Hematopoietic multipotent progenitor cell treated with erythropoietin and hydrocortisone succinate and interleukin-3 and kit ligand, for 15 days (in vitro differentiated cells): ENCODE results near the gene DEFB110.

Experiments used
- DNase-seq: peaks from one replicate; pipeline ENCODE4 v3.0.0-alpha.2; 2015; ENCODE audit warnings: low spot score

DEFB110 gene

DNA sequence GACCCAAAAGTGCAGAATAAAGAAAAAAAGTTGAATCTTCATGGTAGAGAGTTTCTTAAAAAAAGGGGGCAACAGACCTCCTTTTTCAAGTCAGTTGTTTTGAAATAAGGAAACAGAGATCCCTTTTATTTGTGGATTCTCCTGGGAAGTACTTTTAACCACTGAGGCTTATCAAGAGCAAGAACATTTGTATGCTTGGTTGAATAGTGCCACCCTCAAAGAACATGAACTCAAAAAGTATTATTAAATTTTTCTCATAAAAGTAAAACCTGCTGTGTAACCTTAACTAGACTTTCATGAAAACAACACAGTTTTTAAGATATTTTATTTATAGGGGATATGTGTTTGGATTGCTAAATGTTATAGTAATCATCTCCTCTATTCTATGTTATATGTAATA, at the start of gene DEFB110:
TSS of gene DEFB110 (minus strand) at position 101 of the 400 bp plus-strand sequence. CDS start at position 42, 59 bp downstream.
- no peak for DNase-seq

DNA sequence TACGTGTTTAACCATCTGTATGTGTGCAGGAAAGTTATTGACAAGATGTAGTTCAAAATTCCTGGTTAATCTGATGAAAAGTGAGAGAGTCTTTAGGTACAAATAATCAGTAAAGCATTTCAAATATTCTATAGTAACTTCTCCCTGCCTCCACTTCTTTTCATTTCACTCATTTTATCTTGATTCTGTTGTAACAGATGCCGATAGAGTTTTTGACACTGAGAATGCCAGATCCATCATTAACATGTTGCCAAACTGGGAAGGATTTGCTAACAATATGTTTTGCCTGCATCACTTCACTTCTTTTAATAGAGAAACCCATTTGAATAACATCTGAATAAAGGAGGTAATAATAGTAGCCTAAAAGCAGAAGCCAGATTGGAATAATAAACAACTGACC, 48.3 kb upstream of the DEFB110 start:
- DNase-seq: no peak

- no peak for DNase-seq
Measured at GRCh38 chr6:50062051-50062450, 40.3 kb upstream of the DEFB110 start.

GRCh38 chr6:50056242-50056641, 34.4 kb upstream of the DEFB110 start:
- no peak for DNase-seq

DNA sequence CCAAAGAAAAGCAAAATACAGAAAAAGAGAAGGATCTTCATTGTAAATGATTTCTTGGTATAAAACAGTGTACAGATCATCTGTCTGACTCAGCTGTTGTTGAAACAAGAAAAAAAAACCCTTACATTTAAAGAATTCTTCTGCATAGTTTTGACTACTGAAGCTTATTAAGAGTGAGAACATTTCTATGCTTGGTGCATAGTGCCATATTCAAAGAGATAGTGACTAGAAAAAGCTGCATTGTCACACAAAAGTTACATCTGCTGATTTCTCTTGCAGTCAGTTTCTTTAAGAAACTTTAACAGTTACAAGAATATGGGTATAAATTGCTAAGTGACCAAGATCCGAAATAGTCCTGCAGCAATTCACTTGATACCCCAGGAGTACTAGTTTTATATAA, 28.0 kb upstream of the DEFB110 start, which contains the start of gene DEFB112:
TSS of gene DEFB112 (minus strand) at position 101 of the 400 bp plus-strand sequence. CDS start at position 41, 60 bp downstream.
- no peak for DNase-seq

- no peak for DNase-seq
Measured at GRCh38 chr6:50047026-50047425, 25.2 kb upstream of the DEFB110 start.

GRCh38 chr6:50030777-50031562, 9.2 kb upstream of the DEFB110 start:
- DNase-seq: no peak

DNA sequence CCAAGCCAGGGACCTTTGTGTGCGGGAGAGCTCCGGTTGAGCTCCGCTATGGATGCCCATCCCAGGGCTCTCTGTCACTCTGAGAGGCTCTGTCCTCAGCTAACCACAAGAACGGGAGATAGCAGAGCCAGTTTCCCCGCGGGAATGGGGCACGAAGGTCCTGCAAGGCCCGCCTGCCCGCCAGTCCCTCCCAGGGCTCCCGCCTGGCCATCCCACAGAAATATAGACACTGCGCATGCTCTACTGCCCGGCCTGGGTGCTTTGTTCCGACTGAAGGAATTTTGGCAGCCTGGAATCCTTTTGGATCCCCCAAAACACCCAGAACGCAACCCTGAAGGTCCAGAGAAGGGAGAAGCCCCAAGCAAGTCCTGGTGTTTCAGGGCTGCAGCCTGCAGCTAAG, 8.6 kb upstream of the DEFB110 start:
- no peak for DNase-seq

- DNase-seq: no peak
Measured at GRCh38 chr6:50025258-50025657, 3.5 kb upstream of the DEFB110 start.

DNA sequence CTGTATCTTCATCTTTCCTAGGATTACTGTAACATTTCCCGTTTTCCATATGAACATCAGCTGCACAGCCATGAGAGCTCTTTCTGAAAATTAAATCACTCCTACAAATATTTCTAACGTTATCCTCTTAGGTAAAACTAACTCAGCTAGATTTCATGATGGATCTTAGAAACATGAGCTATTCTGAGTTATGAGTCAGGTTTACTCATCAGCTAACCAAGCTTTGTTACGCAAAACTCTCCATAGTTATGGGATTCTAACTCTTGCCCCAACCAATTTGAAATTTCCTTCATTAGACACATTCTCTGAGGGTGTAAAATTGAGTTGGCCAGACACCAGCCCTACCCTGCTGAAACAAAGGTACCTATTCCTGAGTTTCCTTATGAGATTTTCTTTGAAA, 14.0 kb downstream of the DEFB110 start:
- no peak for DNase-seq

- no peak for DNase-seq
Measured at GRCh38 chr6:50003139-50003538, 18.7 kb downstream of the DEFB110 start.

DNA sequence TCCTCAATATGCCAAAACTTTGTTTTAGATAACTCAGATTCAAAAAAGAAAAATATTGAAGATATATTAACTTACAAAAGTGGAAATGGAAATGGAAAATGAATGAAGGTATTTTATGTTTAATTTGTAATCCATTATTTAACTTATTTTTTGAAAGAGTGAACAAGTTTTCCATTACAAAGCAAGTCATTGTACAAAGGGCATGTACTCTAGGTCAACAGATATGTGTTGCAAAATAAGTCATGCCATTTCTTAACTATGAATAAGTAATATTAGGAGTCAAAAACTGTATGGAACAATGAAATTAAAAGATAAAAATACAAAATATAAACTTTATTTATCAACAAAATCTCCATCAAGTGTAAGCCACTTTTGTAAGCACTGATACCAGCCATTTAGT, 26.5 kb downstream of the DEFB110 start:
- no peak for DNase-seq

DNA sequence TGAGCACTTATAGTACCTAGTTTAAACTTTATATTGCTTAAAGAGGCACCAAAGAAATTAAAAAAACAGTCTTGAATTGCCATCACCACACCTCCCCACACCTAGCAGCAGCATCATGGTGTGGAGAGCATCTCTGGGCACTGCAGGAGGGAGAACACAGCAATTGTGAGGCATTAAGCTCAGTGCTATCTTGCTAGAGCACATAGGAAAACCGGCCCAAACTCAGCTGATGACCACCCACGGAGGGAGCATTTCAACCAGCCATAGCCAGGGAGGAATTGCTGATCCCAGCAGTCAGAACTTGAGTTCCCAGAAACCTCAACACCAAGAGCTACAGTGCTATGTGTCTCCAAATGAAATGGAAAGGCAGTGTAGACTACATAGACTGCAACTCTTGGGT, 32.9 kb downstream of the DEFB110 start:
- DNase-seq: no peak

GRCh38 chr6:49987749-49988148, 34.0 kb downstream of the DEFB110 start:
- DNase-seq: no peak

- no peak for DNase-seq
Measured at GRCh38 chr6:49986551-49986950, 35.2 kb downstream of the DEFB110 start.

DNA sequence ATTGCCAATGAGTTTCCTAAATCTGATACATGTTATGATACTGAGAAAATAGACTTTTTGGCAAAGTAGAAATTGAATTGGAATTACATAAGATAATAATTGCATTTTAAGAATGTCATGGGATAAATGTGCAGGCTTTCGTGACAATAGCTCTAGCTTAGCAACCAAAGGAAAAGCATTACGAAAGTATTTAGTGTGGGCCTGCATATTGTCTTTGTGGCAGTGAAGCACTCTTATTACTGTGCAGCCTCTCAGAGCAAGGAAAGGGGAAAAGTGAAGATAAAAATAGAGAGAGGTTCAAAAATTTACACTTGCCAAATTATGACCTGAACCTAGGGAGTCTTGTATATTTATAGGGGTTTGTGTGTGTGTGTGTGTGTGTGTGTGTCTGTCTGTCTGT, 39.7 kb downstream of the DEFB110 start:
- DNase-seq: no peak

DNA sequence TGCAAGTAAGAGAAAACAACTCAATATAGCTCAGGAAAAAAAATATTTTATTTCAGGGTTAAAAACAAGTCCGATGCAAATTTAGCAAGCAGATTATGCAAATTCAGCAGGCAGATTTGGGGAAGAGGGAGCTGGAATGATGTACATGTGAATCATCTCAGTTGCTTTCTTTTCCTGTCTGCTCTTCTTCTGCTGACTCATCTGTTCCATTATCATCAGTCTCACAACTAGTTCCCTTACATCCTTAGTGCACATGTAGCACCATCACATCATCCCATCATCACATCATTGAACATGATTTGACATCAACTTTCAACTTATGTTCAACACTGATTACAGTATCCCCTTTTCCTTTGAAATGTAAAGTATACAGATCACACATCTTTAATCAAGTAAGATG, 40.9 kb downstream of the DEFB110 start:
- no peak for DNase-seq

DNA sequence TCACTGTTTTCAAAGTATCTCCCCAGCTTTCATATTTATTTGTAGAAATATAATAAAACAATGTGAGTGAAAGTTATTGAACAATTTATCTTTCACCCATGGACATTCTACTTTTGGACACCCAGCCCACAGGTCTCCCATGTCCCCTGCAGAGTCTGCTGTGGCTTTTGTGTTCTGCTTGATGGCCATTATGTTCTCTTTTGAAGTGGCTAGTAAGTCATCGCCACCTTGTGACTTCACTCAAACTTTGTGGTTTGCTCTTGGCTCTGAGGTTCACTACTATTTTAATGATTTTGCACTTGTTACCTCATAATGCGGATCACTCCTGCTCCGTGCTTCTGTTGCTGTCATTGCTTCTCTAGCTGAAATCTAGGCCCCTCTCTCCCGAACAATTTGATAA, 42.2 kb downstream of the DEFB110 start:
- no peak for DNase-seq

- no peak for DNase-seq
Measured at GRCh38 chr6:49978332-49979226, 43.2 kb downstream of the DEFB110 start.

- no peak for DNase-seq
Measured at GRCh38 chr6:49969605-49970004, 52.2 kb downstream of the DEFB110 start, which contains the start of gene DEFB113. DEFB113 (minus strand) TSS chr6:49969625; CDS start chr6:49969625, 0 bp downstream.
